CD14-positive monocyte (primary cell): ENCODE data around the gene RAB1A. TPM values are rescaled to one million over a fixed set of nuclear protein-coding genes. Genes with fewer than 3 reads are reported as not detected.

Source experiments
- DNase-seq, 3 donors: peaks; one replicate each; pipeline ENCODE4 v3.0.0-alpha.2; 2011 to 2022
- H2AFZ ChIP-seq: 2 replicates; pipeline ENCODE4 v1.6.0; 2012; ENCODE audit warnings: mild to moderate bottlenecking, low read depth, low read length, inconsistent platforms; ENCODE audit not compliant: insufficient read depth, poor library complexity, severe bottlenecking
- H3K27ac ChIP-seq, 2 donors: 1 replicate in 1 of 2; 2 replicates in 1 of 2; pipeline ENCODE4 v1.5.1; 2012 to 2013; ENCODE audit warnings: low read length in 2 of 2, control low read depth in 1 of 2, inconsistent platforms in 1 of 2, low read depth in 1 of 2, mild to moderate bottlenecking in 1 of 2
- H3K27me3 ChIP-seq, 2 donors: one replicate each; pipeline versions ENCODE4 v1.6.0 to v1.6.1; 2011 to 2013; ENCODE audit warnings: low read length in 2 of 2; ENCODE audit not compliant: control insufficient read depth in 2 of 2, insufficient read depth in 2 of 2
- H3K36me3 ChIP-seq, 2 donors: replicated peaks in 1 of 2; 1 replicate in 1 of 2; 2 replicates in 1 of 2; pipeline versions ENCODE4 v1.5.1 to v1.6.1; 2012 to 2013; ENCODE audit warnings: low read length in 2 of 2, control low read depth in 1 of 2, inconsistent platforms in 1 of 2, mild to moderate bottlenecking in 1 of 2; ENCODE audit not compliant: insufficient read depth in 2 of 2, control insufficient read depth in 1 of 2
- H3K4me1 ChIP-seq, 2 donors: 1 replicate in 1 of 2; 2 replicates in 1 of 2; pipeline versions ENCODE4 v1.5.1 to v1.6.1; 2012 to 2013; ENCODE audit warnings: low read length in 2 of 2, control low read depth in 1 of 2, inconsistent platforms in 1 of 2, mild to moderate bottlenecking in 1 of 2, moderate library complexity in 1 of 2; ENCODE audit not compliant: insufficient read depth in 2 of 2, control insufficient read depth in 1 of 2
- H3K4me2 ChIP-seq: replicated peaks from 2 replicates; pipeline ENCODE3; 2012; ENCODE audit warnings: low read length, moderate library complexity, mild to moderate bottlenecking; ENCODE audit not compliant: poor library complexity, severe bottlenecking; ENCODE audit errors: extremely low read depth
- H3K4me3 ChIP-seq, 3 experiments: fragments of 200-600 bp in 1 of 3; sonication (generic) in 1 of 3; replicated peaks in 1 of 3; 1 replicate in 2 of 3; 2 replicates in 1 of 3; pipeline ENCODE4 v1.5.1; 2011 to 2013; ENCODE audit warnings: low read length in 3 of 3, mild to moderate bottlenecking in 3 of 3, control low read depth in 2 of 3, low read depth in 2 of 3, inconsistent platforms in 1 of 3, moderate library complexity in 1 of 3
- H3K79me2 ChIP-seq: 2 replicates; pipeline ENCODE4 v1.6.0; 2012; ENCODE audit warnings: mild to moderate bottlenecking, control low read depth, inconsistent platforms, low read length, moderate library complexity; ENCODE audit not compliant: insufficient read depth
- H3K9ac ChIP-seq: 2 replicates; pipeline ENCODE4 v1.6.0; 2017; ENCODE audit warnings: low read length, mild to moderate bottlenecking; ENCODE audit not compliant: insufficient read depth, poor library complexity, severe bottlenecking
- H3K9me3 ChIP-seq, 2 donors: replicated peaks in 1 of 2; 1 replicate in 1 of 2; 2 replicates in 1 of 2; pipeline versions ENCODE4 v1.5.1 to v1.6.1; 2012 to 2013; ENCODE audit warnings: low read length in 2 of 2, control low read depth in 1 of 2; ENCODE audit not compliant: control insufficient read depth in 1 of 2, insufficient read depth in 1 of 2
- H4K20me1 ChIP-seq: 2 replicates; pipeline ENCODE4 v1.6.0; 2012; ENCODE audit warnings: mild to moderate bottlenecking, low read length, control low read depth, moderate library complexity; ENCODE audit not compliant: insufficient read depth
- H3K27ac Mint-ChIP-seq, 7 donors: one replicate each; pipeline ENCODE4 v1.8.0; 2020; ENCODE audit warnings: mild to moderate bottlenecking in 7 of 7, mixed read lengths in 7 of 7, moderate library complexity in 6 of 7, inconsistent platforms in 2 of 7
- H3K27me3 Mint-ChIP-seq, 3 donors: one replicate each; pipeline ENCODE4 v1.8.0; 2021 to 2022; ENCODE audit warnings: low read depth in 3 of 3, mild to moderate bottlenecking in 3 of 3, mixed read lengths in 3 of 3, moderate library complexity in 3 of 3, inconsistent platforms in 1 of 3
- H3K36me3 Mint-ChIP-seq, 2 donors: one replicate each; pipeline ENCODE4 v1.8.0; 2020; ENCODE audit warnings: mixed read lengths in 2 of 2, inconsistent platforms in 1 of 2, mild to moderate bottlenecking in 1 of 2
- H3K4me1 Mint-ChIP-seq: one replicate; pipeline ENCODE4 v1.8.0; 2020; ENCODE audit warnings: mild to moderate bottlenecking, mixed read lengths
- H3K4me3 Mint-ChIP-seq, 2 donors: one replicate each; pipeline ENCODE4 v1.8.0; 2020; ENCODE audit warnings: mild to moderate bottlenecking in 2 of 2, mixed read lengths in 2 of 2, moderate library complexity in 1 of 2
- H3K9me3 Mint-ChIP-seq, 7 donors: one replicate each; pipeline ENCODE4 v1.8.0; 2020 to 2022; ENCODE audit warnings: mixed read lengths in 7 of 7, mild to moderate bottlenecking in 6 of 7, moderate library complexity in 6 of 7, inconsistent platforms in 2 of 7
- WGBS: methylation state at CpG from one replicate; pipeline ENCODE4 v1.1.5; 2013; ENCODE audit warnings: missing lambda C conversion rate; ENCODE audit not compliant: insufficient coverage; 5-methylcytosine and 5-hydroxymethylcytosine counted together
- intact Hi-C, 2 donors: fragments of 100-400 bp; cut with micrococcal nuclease; formaldehyde crosslinking; loops; one replicate each; pipeline versions ENCODE4 v1.15.0 to v1.15.1; 2023
- polyA plus RNA-seq, 3 donors: library from polyadenylated mRNA; depleted of rRNA in 1 of 3; unstranded in 2 of 3; stranded (reverse) in 1 of 3; fragments of 300-500 nt in 2 of 3; fragments of >200 nt in 1 of 3; fragmentation: Illumina TruSeq in 2 of 3; gene quantifications; 1 replicate in 2 of 3; 2 replicates in 1 of 3; pipeline ENCODE4 v1.2.3, GENCODE V29; 2012 to 2021
- small RNA-seq: library from RNA; depleted of rRNA; stranded (forward); fragments of <200 nt; gene quantifications from one replicate; pipeline ENCODE3, GENCODE V24; 2012; ENCODE audit warnings: low read depth; ENCODE audit not compliant: insufficient read length
- TF ChIP-seq, protein P1 (sequence below): fragments of 200-600 bp; IDR thresholded peaks from one replicate; pipeline ENCODE4 v1.8.0; 2022; ENCODE audit warnings: antibody characterized with exemption, mild to moderate bottlenecking

Gene RAB1A
- polyA plus RNA-seq, 3 donors: 106 to 124 (median 110) TPM

DNA sequence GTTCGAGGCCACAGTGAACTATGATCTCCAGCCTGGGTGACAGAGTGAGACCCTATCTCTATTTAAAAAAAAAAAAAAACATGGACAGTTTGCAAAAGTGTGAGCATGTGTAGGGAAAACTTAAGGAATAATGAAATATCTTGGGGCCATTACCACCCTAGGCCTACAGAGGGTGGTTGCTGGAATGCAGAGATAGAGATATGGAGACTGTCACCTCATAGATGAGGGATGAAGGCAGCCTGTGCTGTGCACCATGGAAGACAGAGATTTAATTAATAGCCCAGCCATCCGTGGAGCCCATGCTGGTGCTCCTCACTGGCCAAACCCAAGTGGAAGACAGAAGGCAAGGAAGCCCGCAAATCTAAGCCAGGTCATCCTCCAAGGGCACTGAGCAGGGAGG lies 90.3 kb downstream of the RAB1A start:
- Mint-ChIP-seq H3K27ac (no peak overlapping the region), H3K4me1 (peaks cover 8% of the 10 kb centered on the region), H3K36me3 (peaks cover 30 to 34% of the 10 kb centered on the region in 2 donors), H3K27me3 (peaks cover 0 to 2% (median 0%) of the 10 kb centered on the region in 3 donors), H3K9me3 (peaks cover 10 to 14% (median 12%) of the 10 kb centered on the region in 7 donors), H3K4me3 (no peak overlapping the region)
- TF ChIP-seq, protein P1, sequence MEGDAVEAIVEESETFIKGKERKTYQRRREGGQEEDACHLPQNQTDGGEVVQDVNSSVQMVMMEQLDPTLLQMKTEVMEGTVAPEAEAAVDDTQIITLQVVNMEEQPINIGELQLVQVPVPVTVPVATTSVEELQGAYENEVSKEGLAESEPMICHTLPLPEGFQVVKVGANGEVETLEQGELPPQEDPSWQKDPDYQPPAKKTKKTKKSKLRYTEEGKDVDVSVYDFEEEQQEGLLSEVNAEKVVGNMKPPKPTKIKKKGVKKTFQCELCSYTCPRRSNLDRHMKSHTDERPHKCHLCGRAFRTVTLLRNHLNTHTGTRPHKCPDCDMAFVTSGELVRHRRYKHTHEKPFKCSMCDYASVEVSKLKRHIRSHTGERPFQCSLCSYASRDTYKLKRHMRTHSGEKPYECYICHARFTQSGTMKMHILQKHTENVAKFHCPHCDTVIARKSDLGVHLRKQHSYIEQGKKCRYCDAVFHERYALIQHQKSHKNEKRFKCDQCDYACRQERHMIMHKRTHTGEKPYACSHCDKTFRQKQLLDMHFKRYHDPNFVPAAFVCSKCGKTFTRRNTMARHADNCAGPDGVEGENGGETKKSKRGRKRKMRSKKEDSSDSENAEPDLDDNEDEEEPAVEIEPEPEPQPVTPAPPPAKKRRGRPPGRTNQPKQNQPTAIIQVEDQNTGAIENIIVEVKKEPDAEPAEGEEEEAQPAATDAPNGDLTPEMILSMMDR: no peak
- intact Hi-C loops: loop anchor here (2.0 to 10.0 kb wide), 3 partner anchors 47 to 455 kb away; no protein-coding TSS in a partner anchor
- H3K4me2 ChIP-seq: no peak overlapping the region
- no peak overlapping the region for H3K27ac ChIP-seq
- peaks cover 4 to 7% of the 10 kb centered on the region in 2 donors for H3K4me1 ChIP-seq
- H3K9me3 ChIP-seq: peaks cover 10 to 12% of the 10 kb centered on the region in 2 donors
- H2AFZ ChIP-seq: no peak overlapping the region
- no peak for DNase-seq
- 100% methylated on average over 1 of the region's 3 CpGs for WGBS
- H3K36me3 ChIP-seq: peaks cover 7 to 26% of the 10 kb centered on the region in 2 donors
- no peaks in the 10 kb centered on the region for H3K79me2 ChIP-seq
- H4K20me1 ChIP-seq: no peaks in the 10 kb centered on the region
- no peak overlapping the region for H3K4me3 ChIP-seq
- no peaks in the 10 kb centered on the region for H3K27me3 ChIP-seq
- H3K9ac ChIP-seq: no peak overlapping the region

- Mint-ChIP-seq H3K27me3 (peaks cover 0 to 2% (median 0%) of the 10 kb centered on the region in 3 donors), H3K27ac (no peak overlapping the region), H3K4me3 (no peak overlapping the region), H3K36me3 (peaks cover 14 to 28% of the 10 kb centered on the region in 2 donors), H3K9me3 (no peaks in the 10 kb centered on the region), H3K4me1 (peaks cover 16% of the 10 kb centered on the region)
- 96% methylated on average over 3 of the region's 3 CpGs for WGBS
- H3K4me3 ChIP-seq: no peak overlapping the region
- H3K4me1 ChIP-seq: peaks cover 9 to 12% of the 10 kb centered on the region in 2 donors
- H4K20me1 ChIP-seq: no peaks in the 10 kb centered on the region
- no peak overlapping the region for H3K27ac ChIP-seq
- no peaks in the 10 kb centered on the region for H3K9me3 ChIP-seq
- no peak overlapping the region for H3K9ac ChIP-seq
- H3K4me2 ChIP-seq: no peak overlapping the region
- no peaks in the 10 kb centered on the region for H3K27me3 ChIP-seq
- TF ChIP-seq, protein P1: no peak
- intact Hi-C loops: loop anchor here in 1 of 2 donors (5.0 kb wide), 1 partner anchor 45 kb away; no protein-coding TSS in a partner anchor
- peaks cover 0 to 7% of the 10 kb centered on the region in 2 donors for H3K36me3 ChIP-seq
- H2AFZ ChIP-seq: no peak overlapping the region
- H3K79me2 ChIP-seq: no peaks in the 10 kb centered on the region
- DNase-seq: no peak
Observed at GRCh38 chr2:65037178-65037577, 92.7 kb downstream of the RAB1A start.

Small RNA genes within 50 kb of the gene (small RNA-seq; reads per million reads assigned to genes)
- not detected for gene RF00090

Other genes with a start within 250 kb of the RAB1A start
- 1 to 10 TPM; 3.2 to 4.5 (median 4.4) TPM for gene SLC1A4, start 140.7 kb downstream of the RAB1A start, polyA plus RNA-seq
- 1 to 10 TPM; 2.5 to 6.5 (median 2.8) TPM for gene CEP68, start 73.7 kb downstream of the RAB1A start, polyA plus RNA-seq
- gene ACTR2, start 97.7 kb upstream of the RAB1A start, polyA plus RNA-seq: 100 to 1,000 TPM in 2 of 3 donors, 10 to 100 TPM in 1; 88.7 to 560 (median 342) TPM